SK-N-SH treated with all-trans-retinoic acid at 6 μM for 48 hours (cell line): ENCODE measurements around the gene RASGEF1B.

Experiments used
- ATAC-seq: fragments of 200-7000 bp; cut with Tn5 transposase; 3 replicates; pipeline ENCODE4 v1.9.1; 2020; ENCODE audit warnings: mild to moderate bottlenecking, moderate library complexity
- ARNTL ChIP-seq: fragments of 450-650 bp; formaldehyde crosslinking; IDR thresholded peaks from 2 replicates; pipeline ENCODE4 v1.5.0; 2020; ENCODE audit warnings: low read depth, mild to moderate bottlenecking, moderate library complexity, borderline replicate concordance
- BACH2 ChIP-seq: fragments of 250-450 bp; sonication (Bioruptor Pico); IDR thresholded peaks from 2 replicates; pipeline ENCODE4 v1.9.0; 2021; ENCODE audit warnings: mild to moderate bottlenecking, borderline replicate concordance
- CREB5 ChIP-seq: fragments of 250-450 bp; sonication (Bioruptor Pico); IDR thresholded peaks from 2 replicates; pipeline ENCODE4 v1.5.1; 2020; ENCODE audit warnings: low read depth, mild to moderate bottlenecking, moderate library complexity
- CSDC2 ChIP-seq: fragments of 250-450 bp; sonication (Bioruptor Pico); IDR thresholded peaks from 2 replicates; pipeline ENCODE4 v1.5.0; 2020; ENCODE audit warnings: mild to moderate bottlenecking, moderate library complexity
- CSRNP3 ChIP-seq: fragments of 250-450 bp; sonication (Bioruptor Pico); IDR thresholded peaks from 2 replicates; pipeline ENCODE4 v1.5.1; 2021; ENCODE audit warnings: mild to moderate bottlenecking, moderate library complexity
- ESRRG ChIP-seq: fragments of 250-450 bp; sonication (Bioruptor Pico); IDR thresholded peaks from 2 replicates; pipeline ENCODE4 v1.6.1; 2021; ENCODE audit warnings: mild to moderate bottlenecking
- GLIS3 ChIP-seq: fragments of 250-450 bp; sonication (Bioruptor Pico); IDR thresholded peaks from 2 replicates; pipeline ENCODE4 v1.5.0; 2020; ENCODE audit warnings: mild to moderate bottlenecking, moderate library complexity
- ISL1 ChIP-seq: fragments of 250-450 bp; sonication (Bioruptor Pico); IDR thresholded peaks from 2 replicates; pipeline ENCODE4 v2.1.2; 2022; ENCODE audit warnings: mild to moderate bottlenecking, moderate library complexity
- OSR1 ChIP-seq: fragments of 250-450 bp; sonication (Bioruptor Pico); IDR thresholded peaks from 2 replicates; pipeline ENCODE4 v1.8.0; 2022; ENCODE audit warnings: moderate library complexity, mild to moderate bottlenecking, inconsistent platforms
- PATZ1 ChIP-seq: fragments of 250-450 bp; sonication (Bioruptor Pico); IDR thresholded peaks from 2 replicates; pipeline ENCODE4 v1.8.0; 2020; ENCODE audit warnings: mild to moderate bottlenecking, moderate library complexity, borderline replicate concordance
- POU6F1 ChIP-seq: fragments of 250-450 bp; sonication (Bioruptor Pico); IDR thresholded peaks from 2 replicates; pipeline ENCODE4 v1.8.0; 2021; ENCODE audit warnings: low read depth, mild to moderate bottlenecking, moderate library complexity, borderline replicate concordance
- PPARA ChIP-seq: fragments of 250-450 bp; sonication (Bioruptor Pico); IDR thresholded peaks from 2 replicates; pipeline ENCODE4 v1.5.0; 2020; ENCODE audit warnings: mild to moderate bottlenecking, borderline replicate concordance
- RARB ChIP-seq: fragments of 250-450 bp; sonication (Bioruptor Pico); IDR thresholded peaks from 2 replicates; pipeline ENCODE4 v1.8.0; 2021; ENCODE audit warnings: mild to moderate bottlenecking, moderate library complexity
- SNAI2 ChIP-seq: fragments of 250-450 bp; sonication (Bioruptor Pico); IDR thresholded peaks from 2 replicates; pipeline ENCODE4 v1.5.0; 2020; ENCODE audit warnings: mild to moderate bottlenecking, moderate library complexity
- TCF4 ChIP-seq: fragments of 250-450 bp; sonication (Bioruptor Pico); IDR thresholded peaks from 2 replicates; pipeline ENCODE4 v1.8.0; 2021; ENCODE audit warnings: mild to moderate bottlenecking, moderate library complexity, borderline replicate concordance
- TOX ChIP-seq: fragments of 250-450 bp; sonication (Bioruptor Pico); IDR thresholded peaks from 2 replicates; pipeline ENCODE4 v1.8.0; 2021; ENCODE audit warnings: mild to moderate bottlenecking, moderate library complexity, borderline replicate concordance
- TSHZ2 ChIP-seq: fragments of 250-450 bp; sonication (Bioruptor Pico); IDR thresholded peaks from 2 replicates; pipeline ENCODE4 v1.5.0; 2020; ENCODE audit warnings: mild to moderate bottlenecking, moderate library complexity
- ZFP3 ChIP-seq: fragments of 250-450 bp; sonication (Bioruptor Pico); IDR thresholded peaks from 2 replicates; pipeline ENCODE4 v1.5.0; 2020; ENCODE audit warnings: mild to moderate bottlenecking, moderate library complexity
- ZFP30 ChIP-seq: fragments of 450-650 bp; formaldehyde crosslinking; IDR thresholded peaks from 2 replicates; pipeline ENCODE4 v1.5.0; 2022; ENCODE audit warnings: mild to moderate bottlenecking, moderate library complexity
- ZNF70 ChIP-seq: fragments of 450-650 bp; formaldehyde crosslinking; IDR thresholded peaks from 2 replicates; pipeline ENCODE4 v1.5.0; 2020; ENCODE audit warnings: mild to moderate bottlenecking, moderate library complexity
- ZNF8 ChIP-seq: fragments of 450-650 bp; formaldehyde crosslinking; IDR thresholded peaks from 2 replicates; pipeline ENCODE4 v1.5.0; 2020; ENCODE audit warnings: mild to moderate bottlenecking, moderate library complexity

The RASGEF1B gene

GRCh38 chr4:81398379-81398778 is 73.3 kb downstream of the RASGEF1B start:
- no peak for TF ChIP-seq ARNTL (CRISPR knock-in tag)
- TF ChIP-seq ISL1: no peak
- TF ChIP-seq POU6F1 (CRISPR knock-in tag): no peak
- no peak for TF ChIP-seq ESRRG (CRISPR knock-in tag)
- no peak for TF ChIP-seq TOX (CRISPR knock-in tag)
- no peak for TF ChIP-seq TCF4
- TF ChIP-seq SNAI2: no peak
- no peak for TF ChIP-seq ZFP30 (CRISPR knock-in tag)
- TF ChIP-seq CSRNP3 (CRISPR knock-in tag): no peak
- TF ChIP-seq RARB (CRISPR knock-in tag): no peak
- TF ChIP-seq GLIS3 (CRISPR knock-in tag): no peak
- no peak for TF ChIP-seq PPARA (CRISPR knock-in tag)
- TF ChIP-seq OSR1 (CRISPR knock-in tag): no peak
- TF ChIP-seq BACH2 (CRISPR knock-in tag): no peak
- TF ChIP-seq CSDC2 (CRISPR knock-in tag): no peak
- TF ChIP-seq ZFP3 (CRISPR knock-in tag): no peak
- TF ChIP-seq PATZ1 (CRISPR knock-in tag): no peak
- no peak for TF ChIP-seq ZNF70
- ATAC-seq: no peak

GRCh38 chr4:81397635-81398034 is 74.1 kb downstream of the RASGEF1B start:
- no peak for TF ChIP-seq CSDC2 (CRISPR knock-in tag)
- TF ChIP-seq TCF4: no peak
- ATAC-seq: no peak

GRCh38 chr4:81395239-81395638 is 76.5 kb downstream of the RASGEF1B start:
- no peak for TF ChIP-seq CREB5 (CRISPR knock-in tag)
- TF ChIP-seq ESRRG (CRISPR knock-in tag): no peak
- no peak for TF ChIP-seq ZNF8 (CRISPR knock-in tag)
- TF ChIP-seq POU6F1 (CRISPR knock-in tag): no peak
- no peak for ATAC-seq

- TF ChIP-seq ZFP30 (CRISPR knock-in tag) (no peak), POU6F1 (CRISPR knock-in tag) (no peak), TOX (CRISPR knock-in tag) (no peak), BACH2 (CRISPR knock-in tag) (no peak), TCF4 (no peak), SNAI2 (no peak), CSDC2 (CRISPR knock-in tag) (no peak), TSHZ2 (CRISPR knock-in tag) (no peak), GLIS3 (CRISPR knock-in tag) (no peak)
- no peak for ATAC-seq
Measured at GRCh38 chr4:81392164-81392563, 79.5 kb downstream of the RASGEF1B start.
